H1 (cell line): ENCODE measurements around the gene CWF19L1.

Source experiments
- ATF2 ChIP-seq: IDR thresholded peaks from 2 replicates; pipeline ENCODE4 v1.6.1; 2012; ENCODE audit warnings: low read length, inconsistent platforms
- CBX5 ChIP-seq: fragments of 300-800, 300-1000 bp; sonication (generic); IDR thresholded peaks from 2 replicates; pipeline ENCODE4 v1.7.1; 2016; ENCODE audit warnings: antibody characterized with exemption, low read length, low read depth
- CTCF ChIP-seq, 3 experiments: IDR thresholded peaks; 1 replicate in 2 of 3; 2 replicates in 1 of 3; pipeline versions ENCODE4 v1.5.1 to v1.6.1; 2011; ENCODE audit warnings: low read length in 3 of 3, mild to moderate bottlenecking in 3 of 3, inconsistent platforms in 2 of 3, low read depth in 1 of 3, moderate library complexity in 1 of 3; ENCODE audit not compliant: insufficient read depth in 1 of 3; ENCODE audit errors: control extremely low read depth in 1 of 3
- EP300 ChIP-seq, 2 experiments: IDR thresholded peaks; 1 replicate in 1 of 2; 2 replicates in 1 of 2; pipeline ENCODE4 v1.6.1; 2011 to 2012; ENCODE audit warnings: low read depth in 2 of 2, low read length in 2 of 2, mild to moderate bottlenecking in 2 of 2, borderline replicate concordance in 1 of 2, inconsistent platforms in 1 of 2, moderate library complexity in 1 of 2
- POLR2A ChIP-seq, 2 experiments: IDR thresholded peaks; 1 replicate in 1 of 2; 2 replicates in 1 of 2; pipeline ENCODE4 v1.6.1; 2011; ENCODE audit warnings: low read depth in 2 of 2, low read length in 2 of 2, mild to moderate bottlenecking in 2 of 2; ENCODE audit errors: control extremely low read depth in 1 of 2
- POLR2AphosphoS5 ChIP-seq: IDR thresholded peaks from 2 replicates; pipeline ENCODE4 v1.6.1; 2011; ENCODE audit warnings: low read depth, low read length
- RAD21 ChIP-seq, 2 experiments: IDR thresholded peaks in 1 of 2; conservative IDR thresholded peaks in 1 of 2; 2 replicates each; pipeline ENCODE4 v1.6.1; 2011; ENCODE audit warnings: low read depth in 2 of 2, low read length in 2 of 2, improper control_type of control experiment in 1 of 2, inconsistent platforms in 1 of 2, mild to moderate bottlenecking in 1 of 2, moderate library complexity in 1 of 2
- RFX5 ChIP-seq: IDR thresholded peaks from 2 replicates; pipeline ENCODE4 v1.6.1; 2011; ENCODE audit warnings: low read depth, low read length, improper control_type of control experiment, borderline replicate concordance
- SP1 ChIP-seq: IDR thresholded peaks from 2 replicates; pipeline ENCODE4 v1.6.1; 2011; ENCODE audit warnings: low read depth, low read length
- SUZ12 ChIP-seq: fragments of 200-600 bp; sonication (generic); IDR thresholded peaks from 2 replicates; pipeline ENCODE4 v1.6.1; 2012; ENCODE audit warnings: mild to moderate bottlenecking, inconsistent platforms, low read length, moderate library complexity, mixed read lengths
- TCF12 ChIP-seq: IDR thresholded peaks from 2 replicates; pipeline ENCODE4 v1.6.1; 2011; ENCODE audit warnings: low read depth, mild to moderate bottlenecking, low read length
- TEAD4 ChIP-seq: IDR thresholded peaks from 2 replicates; pipeline ENCODE4 v1.6.1; 2012; ENCODE audit warnings: low read depth, low read length, inconsistent platforms, mixed read lengths

GRCh38 chr10:100282907-100283306, 15.5 kb upstream of the CWF19L1 start:
- TF ChIP-seq SP1: no peak
- TF ChIP-seq RFX5: no peak
- no peak for TF ChIP-seq CTCF (IDR thresholded peaks at IDR 0.05; ENCODE audit: control extremely low read depth in 1 of 3, insufficient read depth in 1 of 3, low read depth in 1 of 3, low read length in 3 of 3)
- TF ChIP-seq EP300 (IDR thresholded peaks at IDR 0.05; ENCODE audit: borderline replicate concordance in 1 of 2, low read depth in 2 of 2, low read length in 2 of 2): no peak
- no peak for TF ChIP-seq RAD21 (IDR thresholded peaks at IDR 0.05 in 1 of 2, conservative IDR thresholded peaks at IDR 0.05 in 1 of 2; ENCODE audit: low read depth in 2 of 2, low read length in 2 of 2)
- TF ChIP-seq TCF12: no peak
- TF ChIP-seq POLR2AphosphoS5: no peak
- TF ChIP-seq TEAD4: no peak
- TF ChIP-seq ATF2: no peak
- no peak for TF ChIP-seq CBX5
- no peak for TF ChIP-seq SUZ12
- no peak for TF ChIP-seq POLR2A (IDR thresholded peaks at IDR 0.05; ENCODE audit: control extremely low read depth in 1 of 2, low read depth in 2 of 2, low read length in 2 of 2)
